HepG2 (cell line): ENCODE measurements around the gene WNT3. TPM values are rescaled to one million over a fixed set of nuclear protein-coding genes. Genes with fewer than 3 reads are reported as not detected.

Source experiments
- ATAC-seq: fragments of 200-7000 bp; cut with Tn5 transposase; 3 replicates; pipeline ENCODE4 v1.9.1; 2020; ENCODE audit warnings: mild to moderate bottlenecking, moderate library complexity
- BruUV-seq: library from RNA; stranded (reverse); fragments of 400-500 nt; replicated peaks from 2 replicates; lab custom pipeline; 2021; lab: Mats Ljungman, UMichigan
- CTCF ChIA-PET: fragments of 300-600 bp; formaldehyde crosslinking; extraction: SDS; loops from one replicate; lab custom pipeline; 2021; ENCODE audit warnings: low total read pairs, inconsistent platforms, low intra/inter-chr PET ratio; lab: Yijun Ruan, JAX
- POLR2A ChIA-PET: fragments of 350-600 bp; sonication (Branson Sonifier 250); formaldehyde crosslinking; loops from one replicate; lab custom pipeline; 2020; ENCODE audit warnings: antibody characterized with exemption, inconsistent platforms; lab: Yijun Ruan, JAX
- DNase-seq: peaks from one replicate; pipeline ENCODE4 v3.0.0-alpha.2; 2015; ENCODE audit warnings: low spot score
- FAIRE-seq: peaks from 3 replicates; lab custom pipeline; 2011; peaks lifted over from hg19 to GRCh38; lab: Jason Lieb, UNC
- H2AFZ ChIP-seq: one replicate; pipeline ENCODE4 v1.6.1; 2011; ENCODE audit warnings: low read length, inconsistent platforms
- H3K27ac ChIP-seq: fragments of 300-600 bp; 3 replicates; pipeline ENCODE4 v1.8.0; 2011; ENCODE audit warnings: mixed run types, mild to moderate bottlenecking, mixed read lengths, low read length, inconsistent platforms; ENCODE audit not compliant: insufficient read depth; ENCODE audit errors: extremely low read length
- H3K27me3 ChIP-seq, 2 experiments: fragments of 200-600 bp in 1 of 2; 2 replicates in 1 of 2; 3 replicates in 1 of 2; pipeline versions ENCODE4 v1.6.0 to v1.8.0; 2011; ENCODE audit warnings: low read length in 2 of 2, mild to moderate bottlenecking in 2 of 2, moderate library complexity in 2 of 2, inconsistent platforms in 1 of 2; ENCODE audit not compliant: insufficient read depth in 2 of 2, control insufficient read depth in 1 of 2
- H3K36me3 ChIP-seq, 2 experiments: fragments of 200-600 bp in 1 of 2; replicated peaks in 1 of 2; 2 replicates in 1 of 2; 3 replicates in 1 of 2; pipeline versions ENCODE4 v1.5.1 to v1.8.0; 2011; ENCODE audit warnings: low read length in 2 of 2, inconsistent platforms in 1 of 2; ENCODE audit not compliant: insufficient read depth in 2 of 2, control insufficient read depth in 1 of 2
- H3K4me1 ChIP-seq: 2 replicates; pipeline ENCODE4 v1.5.1; 2012; ENCODE audit warnings: low read length, inconsistent platforms; ENCODE audit not compliant: insufficient read depth
- H3K4me2 ChIP-seq: 2 replicates; pipeline ENCODE4 v1.6.0; 2011; ENCODE audit warnings: low read depth, low read length, inconsistent platforms
- H3K4me3 ChIP-seq, 3 experiments: fragments of 200-600 bp in 1 of 3; sonication (generic), shearing (Covaris generic) in 1 of 3; replicated peaks in 1 of 3; 2 replicates each; pipeline ENCODE4 v1.5.1; 2011 to 2016; ENCODE audit warnings: low read length in 3 of 3, inconsistent platforms in 2 of 3, low read depth in 2 of 3, mild to moderate bottlenecking in 2 of 3, control low read depth in 1 of 3, mixed read lengths in 1 of 3; ENCODE audit not compliant: insufficient read depth in 1 of 3
- H3K79me2 ChIP-seq: one replicate; pipeline ENCODE4 v1.6.1; 2011; ENCODE audit warnings: low read length, inconsistent platforms; ENCODE audit not compliant: insufficient read depth
- H3K9ac ChIP-seq: 2 replicates; pipeline ENCODE4 v1.6.0; 2011; ENCODE audit warnings: mild to moderate bottlenecking, low read depth, low read length, inconsistent platforms; ENCODE audit not compliant: insufficient read depth
- H3K9me3 ChIP-seq: 2 replicates; pipeline ENCODE4 v1.5.1; 2012; ENCODE audit warnings: mild to moderate bottlenecking, low read length
- H4K20me1 ChIP-seq: 2 replicates; pipeline ENCODE4 v1.6.0; 2011; ENCODE audit warnings: inconsistent platforms, mild to moderate bottlenecking, low read length, moderate library complexity; ENCODE audit not compliant: insufficient read depth
- ATF5 ChIP-seq: sonication (generic); formaldehyde crosslinking; IDR thresholded peaks from 2 replicates; pipeline ENCODE4 v1.4.0; 2020; ENCODE audit warnings: mild to moderate bottlenecking, low read depth, missing genetic modification reagents
- PHB2 ChIP-seq: fragments of 450-650 bp; IDR thresholded peaks from 2 replicates; pipeline ENCODE4 v1.6.1; 2018; ENCODE audit not compliant: partially characterized antibody
- RARA ChIP-seq: IDR thresholded peaks from 2 replicates; pipeline ENCODE4 v1.6.1; 2016; ENCODE audit warnings: missing genetic modification reagents, missing compliant biosample characterization
- SIX4 ChIP-seq: sonication (generic); formaldehyde crosslinking; IDR thresholded peaks from 2 replicates; pipeline ENCODE4 v1.4.0; 2020; ENCODE audit warnings: missing genetic modification reagents
- SRSF4 ChIP-seq: fragments of 200-400 bp; formaldehyde crosslinking; IDR thresholded peaks from one replicate; pipeline ENCODE4 v1.6.1; 2018; ENCODE audit warnings: mild to moderate bottlenecking, low read depth, low read length, moderate library complexity; ENCODE audit not compliant: poor library complexity, severe bottlenecking
- U2AF1 ChIP-seq: fragments of 200-400 bp; formaldehyde crosslinking; optimal IDR thresholded peaks from 2 replicates; pipeline ENCODE3; 2017; ENCODE audit warnings: mild to moderate bottlenecking, low read depth, low read length
- YY1 ChIP-seq: IDR thresholded peaks from 2 replicates; pipeline ENCODE4 v1.6.1; 2011; ENCODE audit warnings: low read length, low read depth, moderate library complexity, mild to moderate bottlenecking; ENCODE audit not compliant: insufficient read depth, insufficient replicate concordance
- ZBTB39 ChIP-seq: sonication (generic); formaldehyde crosslinking; IDR thresholded peaks from 2 replicates; pipeline ENCODE4 v1.5.0; 2020; ENCODE audit warnings: missing genetic modification reagents
- ZNF562 ChIP-seq: sonication (generic); formaldehyde crosslinking; IDR thresholded peaks from 2 replicates; pipeline ENCODE4 v1.8.0; 2022; ENCODE audit warnings: missing genetic modification reagents, borderline replicate concordance
- WGBS: methylation state at CpG from one replicate; pipeline ENCODE4 v1.1.6; 2017; ENCODE audit warnings: low lambda C conversion rate; 5-methylcytosine and 5-hydroxymethylcytosine counted together
- in situ Hi-C: cut with HindIII; loops from 2 replicates; pipeline ENCODE4 v1.10.0; 2017; ENCODE audit warnings: low pct_unique_long_range_greater_than_20kb; ENCODE audit not compliant: extremely low pct_ligation_motif_present
- intact Hi-C: fragments of 100-400 bp; cut with micrococcal nuclease; formaldehyde crosslinking; loops from one replicate; pipeline ENCODE4 v1.10.0; 2022; ENCODE audit not compliant: unreplicated experiment
- polyA plus RNA-seq, 8 experiments: library from polyadenylated mRNA; depleted of rRNA in 3 of 8; stranded (reverse) in 7 of 8; unstranded in 1 of 8; fragments of >200 nt; fragmentation: Illumina TruSeq in 4 of 8; extraction: Trizol in 4 of 8; gene quantifications; 2 replicates each; pipeline versions ENCODE4 v1.2.1 to v1.2.3, GENCODE V29; 2011 to 2016; ENCODE audit warnings: low read depth in 4 of 8, missing spikeins in 1 of 8, mixed read lengths in 1 of 8; ENCODE audit not compliant: insufficient read depth in 1 of 8
- total RNA-seq, 5 experiments: library from RNA; depleted of rRNA; stranded (reverse); fragments of >200 nt; fragmentation: Illumina TruSeq; extraction: Trizol; gene quantifications; 2 replicates each; pipeline ENCODE4 v1.2.3, GENCODE V29; 2016; ENCODE audit warnings: low read depth in 1 of 5
- TF ChIP-seq, protein P1 (sequence below): sonication (generic); formaldehyde crosslinking; IDR thresholded peaks from 2 replicates; pipeline ENCODE4 v1.4.0; 2020; ENCODE audit warnings: missing genetic modification reagents, borderline replicate concordance
- TF ChIP-seq, protein P2 (sequence below): sonication (generic); formaldehyde crosslinking; IDR thresholded peaks from 2 replicates; pipeline ENCODE4 v1.5.0; 2020; ENCODE audit warnings: mild to moderate bottlenecking, missing genetic modification reagents

WNT3 gene
- total and polyA plus RNA-seq, 2 of the 13 experiments (the other 11 are each of a cell fraction or from before 2014, with no cell fraction given) = 8.5 to 10.3 TPM

GRCh38 chr17:46727572-46728348 lies 90.7 kb downstream of the WNT3 start:
- Histone ChIP-seq H3K27ac (no peak overlapping the region), H3K9ac (no peak overlapping the region), H3K27me3 (no peaks in the 10 kb centered on the region), H2AFZ (no peak overlapping the region), H3K36me3 (peaks cover under 1 to 6% of the 10 kb centered on the region in 2 experiments; a peak in 3 of 5 replicates), H3K79me2 (no peaks in the 10 kb centered on the region), H3K4me1 (no peaks in the 10 kb centered on the region), H3K4me2 (no peak overlapping the region), H3K4me3 (no peak overlapping the region), H3K9me3 (no peaks in the 10 kb centered on the region), H4K20me1 (no peaks in the 10 kb centered on the region)
- TF ChIP-seq RARA (CRISPR knock-in tag) = no peak
- no peak for TF ChIP-seq PHB2
- no peak for TF ChIP-seq ZNF562 (CRISPR knock-in tag)
- ChIA-PET POLR2A (no interaction called here), CTCF (no interaction called here)
- no TSS peak for BruUV-seq
- FAIRE-seq = no peak
- WGBS = 96% methylated on average over 4 of the region's 4 CpGs
- no peak for ATAC-seq
- intact Hi-C loops (no loop called here), in situ Hi-C loops (no loop called here)
- no peak for DNase-seq

GRCh38 chr17:46726206-46726605 lies 92.3 kb downstream of the WNT3 start:
- Histone ChIP-seq H4K20me1 (no peaks in the 10 kb centered on the region), H3K9me3 (no peaks in the 10 kb centered on the region), H3K79me2 (no peaks in the 10 kb centered on the region), H3K4me3 (no peak overlapping the region), H3K4me1 (no peaks in the 10 kb centered on the region), H3K27me3 (no peaks in the 10 kb centered on the region), H2AFZ (no peak overlapping the region), H3K36me3 (peaks cover 0 to 4% of the 10 kb centered on the region in 2 experiments; a peak in 3 of 5 replicates), H3K4me2 (no peak overlapping the region), H3K9ac (no peak overlapping the region), H3K27ac (no peak overlapping the region)
- no peak for FAIRE-seq
- ChIA-PET CTCF (no interaction called here), POLR2A (no interaction called here)
- intact Hi-C loops (no loop called here), in situ Hi-C loops (no loop called here)
- no peak for DNase-seq
- no peak; the same call in 2 of the 3 replicates for ATAC-seq
- TF ChIP-seq, protein P1, sequence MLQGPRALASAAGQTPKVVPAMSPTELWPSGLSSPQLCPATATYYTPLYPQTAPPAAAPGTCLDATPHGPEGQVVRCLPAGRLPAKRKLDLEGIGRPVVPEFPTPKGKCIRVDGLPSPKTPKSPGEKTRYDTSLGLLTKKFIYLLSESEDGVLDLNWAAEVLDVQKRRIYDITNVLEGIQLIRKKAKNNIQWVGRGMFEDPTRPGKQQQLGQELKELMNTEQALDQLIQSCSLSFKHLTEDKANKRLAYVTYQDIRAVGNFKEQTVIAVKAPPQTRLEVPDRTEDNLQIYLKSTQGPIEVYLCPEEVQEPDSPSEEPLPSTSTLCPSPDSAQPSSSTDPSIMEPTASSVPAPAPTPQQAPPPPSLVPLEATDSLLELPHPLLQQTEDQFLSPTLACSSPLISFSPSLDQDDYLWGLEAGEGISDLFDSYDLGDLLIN (CRISPR knock-in tag) = no peak
- TF ChIP-seq, protein P2, sequence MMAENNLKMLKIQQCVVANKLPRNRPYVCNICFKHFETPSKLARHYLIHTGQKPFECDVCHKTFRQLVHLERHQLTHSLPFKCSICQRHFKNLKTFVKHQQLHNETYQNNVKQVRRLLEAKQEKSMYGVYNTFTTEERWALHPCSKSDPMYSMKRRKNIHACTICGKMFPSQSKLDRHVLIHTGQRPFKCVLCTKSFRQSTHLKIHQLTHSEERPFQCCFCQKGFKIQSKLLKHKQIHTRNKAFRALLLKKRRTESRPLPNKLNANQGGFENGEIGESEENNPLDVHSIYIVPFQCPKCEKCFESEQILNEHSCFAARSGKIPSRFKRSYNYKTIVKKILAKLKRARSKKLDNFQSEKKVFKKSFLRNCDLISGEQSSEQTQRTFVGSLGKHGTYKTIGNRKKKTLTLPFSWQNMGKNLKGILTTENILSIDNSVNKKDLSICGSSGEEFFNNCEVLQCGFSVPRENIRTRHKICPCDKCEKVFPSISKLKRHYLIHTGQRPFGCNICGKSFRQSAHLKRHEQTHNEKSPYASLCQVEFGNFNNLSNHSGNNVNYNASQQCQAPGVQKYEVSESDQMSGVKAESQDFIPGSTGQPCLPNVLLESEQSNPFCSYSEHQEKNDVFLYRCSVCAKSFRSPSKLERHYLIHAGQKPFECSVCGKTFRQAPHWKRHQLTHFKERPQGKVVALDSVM (CRISPR knock-in tag) = no peak
- no peak for TF ChIP-seq YY1
- TF ChIP-seq ZBTB39 (CRISPR knock-in tag) = no peak
- TF ChIP-seq ATF5 (CRISPR knock-in tag) = no peak
- TF ChIP-seq U2AF1 = no peak
- TF ChIP-seq SRSF4 = no peak
- no peak for TF ChIP-seq SIX4 (CRISPR knock-in tag)
- WGBS = 91% methylated on average over 3 of the region's 3 CpGs
- no TSS peak for BruUV-seq
